ENCODE measurements around the gene IMMT. TPM values are rescaled to one million over a fixed set of nuclear protein-coding genes. Genes with fewer than 3 reads are reported as not detected.

IMMT gene
- total RNA-seq, 2 donors from 2014 or later: 96.8 to 99.9 TPM

GRCh38 chr2:86223140-86223926 lies 28.1 kb upstream of the IMMT start:
- no peak for TF ChIP-seq CTCF (conservative IDR thresholded peaks at IDR 0.05)
- Histone ChIP-seq H3K36me3 (ENCODE audit: control insufficient read depth, insufficient read depth, low read length) (no peaks in the 10 kb centered on the region), H3K4me3 (ENCODE audit: low read length) (no peak overlapping the region), H3K27ac (ENCODE audit: low read depth, low read length) (peak overlapping the region; percentile 2), H3K9me3 (ENCODE audit: control insufficient read depth, low read length) (no peaks in the 10 kb centered on the region), H3K4me1 (ENCODE audit: control insufficient read depth, insufficient read depth, low read length) (no peaks in the 10 kb centered on the region), H3K9ac (ENCODE audit: extremely low read depth, low read length, poor library complexity, severe bottlenecking) (no peak overlapping the region), H3K27me3 (ENCODE audit: control insufficient read depth, insufficient read depth, low read length, poor library complexity, severe bottlenecking) (no peaks in the 10 kb centered on the region)
- H3K4me1 Mint-ChIP-seq: peaks cover 10% of the 10 kb centered on the region
- H3K27ac Mint-ChIP-seq: no peak overlapping the region
- no peak overlapping the region for H3K4me3 Mint-ChIP-seq
- peak; percentile 66 for DNase-seq
- H3K36me3 Mint-ChIP-seq (ENCODE audit: low read depth): no peaks in the 10 kb centered on the region
- no peaks in the 10 kb centered on the region for H3K9me3 Mint-ChIP-seq
- H3K27me3 Mint-ChIP-seq (ENCODE audit: insufficient read depth): peaks cover 6% of the 10 kb centered on the region
- WGBS, 2 experiments (ENCODE audit: insufficient coverage in 1 of 2, insufficient read length in 1 of 2): 43 to 78% methylated on average over 3 to 7 of the region's 8 CpGs

- H3K9ac ChIP-seq (ENCODE audit: extremely low read depth, low read length, poor library complexity, severe bottlenecking): no peak overlapping the region
- Mint-ChIP-seq H3K4me1 (peaks cover 10% of the 10 kb centered on the region), H3K27me3 (ENCODE audit: insufficient read depth) (peaks cover 3% of the 10 kb centered on the region), H3K36me3 (ENCODE audit: low read depth) (no peaks in the 10 kb centered on the region), H3K9me3 (no peaks in the 10 kb centered on the region), H3K27ac (peak overlapping the region; percentile 75), H3K4me3 (no peak overlapping the region)
- H3K36me3 ChIP-seq (ENCODE audit: control insufficient read depth, insufficient read depth, low read length): no peaks in the 10 kb centered on the region
- no peaks in the 10 kb centered on the region for H3K27me3 ChIP-seq (ENCODE audit: control insufficient read depth, insufficient read depth, low read length, poor library complexity, severe bottlenecking)
- no peaks in the 10 kb centered on the region for H3K9me3 ChIP-seq (ENCODE audit: control insufficient read depth, low read length)
- DNase-seq: peak; percentile 90
- H3K4me3 ChIP-seq (ENCODE audit: low read length): no peak overlapping the region
- no peaks in the 10 kb centered on the region for H3K4me1 ChIP-seq (ENCODE audit: control insufficient read depth, insufficient read depth, low read length)
- 50 to 58% methylated on average over 3 to 5 of the region's 5 CpGs for WGBS, 2 experiments (ENCODE audit: insufficient coverage in 1 of 2, insufficient read length in 1 of 2)
- no peak overlapping the region for H3K27ac ChIP-seq (ENCODE audit: low read depth, low read length)
- peak; percentile 99 for TF ChIP-seq CTCF (conservative IDR thresholded peaks at IDR 0.05)
Measured at GRCh38 chr2:86221066-86221684, 25.9 kb upstream of the IMMT start.

GRCh38 chr2:86219896-86220295 lies 24.6 kb upstream of the IMMT start:
- Mint-ChIP-seq H3K9me3 (no peaks in the 10 kb centered on the region), H3K27ac (no peak overlapping the region), H3K4me3 (no peak overlapping the region), H3K36me3 (ENCODE audit: low read depth) (no peaks in the 10 kb centered on the region), H3K27me3 (ENCODE audit: insufficient read depth) (peaks cover 3% of the 10 kb centered on the region), H3K4me1 (peaks cover 10% of the 10 kb centered on the region)
- Histone ChIP-seq H3K36me3 (ENCODE audit: control insufficient read depth, insufficient read depth, low read length) (no peaks in the 10 kb centered on the region), H3K9me3 (ENCODE audit: control insufficient read depth, low read length) (no peaks in the 10 kb centered on the region), H3K4me3 (ENCODE audit: low read length) (no peak overlapping the region), H3K27ac (ENCODE audit: low read depth, low read length) (no peak overlapping the region), H3K27me3 (ENCODE audit: control insufficient read depth, insufficient read depth, low read length, poor library complexity, severe bottlenecking) (no peaks in the 10 kb centered on the region), H3K9ac (ENCODE audit: extremely low read depth, low read length, poor library complexity, severe bottlenecking) (no peak overlapping the region), H3K4me1 (ENCODE audit: control insufficient read depth, insufficient read depth, low read length) (no peaks in the 10 kb centered on the region)
- no peak for DNase-seq
- no peak for TF ChIP-seq CTCF (conservative IDR thresholded peaks at IDR 0.05)
- WGBS, 2 experiments (ENCODE audit: insufficient coverage in 1 of 2, insufficient read length in 1 of 2): 80 to 95% methylated on average over 1 to 4 of the region's 5 CpGs
